Caco-2 (cell line): ENCODE measurements around the gene KCNG4. TPM values are rescaled to one million over a fixed set of nuclear protein-coding genes. Genes with fewer than 3 reads are reported as not detected.

Experiments used
- BruUV-seq: library from RNA; stranded (reverse); fragments of 400-500 nt; replicated peaks from 2 replicates; lab custom pipeline; 2021; lab: Mats Ljungman, UMichigan
- CTCF ChIA-PET: fragments of 300-600 bp; sonication (Branson Sonifier 250); formaldehyde crosslinking; loops from one replicate; lab custom pipeline; 2022; ENCODE audit warnings: antibody characterized with exemption; lab: Charles Lee
- POLR2A ChIA-PET: fragments of 300-600 bp; sonication (Branson Sonifier 250); formaldehyde crosslinking; loops from one replicate; lab custom pipeline; 2022; ENCODE audit warnings: antibody characterized with exemption; lab: Charles Lee
- DNase-seq, 2 experiments: peaks; one replicate each; pipeline versions ENCODE4 v3.0.0 to v3.0.0-alpha.2; 2020 to 2022
- H3K27me3 ChIP-seq: replicated peaks from 2 replicates; pipeline ENCODE4 v1.6.0; 2011; ENCODE audit warnings: low read length; ENCODE audit not compliant: control insufficient read depth, insufficient read depth
- H3K36me3 ChIP-seq: 2 replicates; pipeline ENCODE4 v1.5.1; 2011; ENCODE audit warnings: low read length; ENCODE audit not compliant: control insufficient read depth, insufficient read depth
- H3K4me1 ChIP-seq: fragments of 250-450 bp; sonication (Bioruptor Pico); 2 replicates; pipeline ENCODE4 v1.5.1; 2020; ENCODE audit warnings: mild to moderate bottlenecking
- H3K4me3 ChIP-seq: 2 replicates; pipeline ENCODE4 v1.5.1; 2011; ENCODE audit warnings: low read depth, mild to moderate bottlenecking, control low read depth, low read length
- H3K9me3 ChIP-seq: fragments of 250-450 bp; sonication (Bioruptor Pico); 2 replicates; pipeline ENCODE4 v1.5.1; 2020; ENCODE audit warnings: mild to moderate bottlenecking, moderate library complexity
- H3K27ac Mint-ChIP-seq: one replicate; pipeline ENCODE4 v1.8.0; 2022; ENCODE audit warnings: mixed read lengths; ENCODE audit not compliant: unreplicated experiment
- H3K27me3 Mint-ChIP-seq: one replicate; pipeline ENCODE4 v1.8.0; 2022; ENCODE audit warnings: mixed read lengths; ENCODE audit not compliant: insufficient read depth, unreplicated experiment
- H3K36me3 Mint-ChIP-seq: one replicate; pipeline ENCODE4 v1.8.0; 2022; ENCODE audit warnings: mild to moderate bottlenecking, mixed read lengths; ENCODE audit not compliant: insufficient read depth, unreplicated experiment
- H3K4me1 Mint-ChIP-seq: one replicate; pipeline ENCODE4 v1.8.0; 2022; ENCODE audit warnings: low read depth, mixed read lengths; ENCODE audit not compliant: unreplicated experiment
- H3K4me3 Mint-ChIP-seq: one replicate; pipeline ENCODE4 v1.8.0; 2022; ENCODE audit warnings: mild to moderate bottlenecking, moderate library complexity, mixed read lengths; ENCODE audit not compliant: unreplicated experiment
- H3K9me3 Mint-ChIP-seq: one replicate; pipeline ENCODE4 v1.8.0; 2022; ENCODE audit warnings: mixed read lengths; ENCODE audit not compliant: unreplicated experiment
- CTCF ChIP-seq, 2 experiments: fragments of 200-600 bp in 1 of 2; IDR thresholded peaks; 1 replicate in 1 of 2; 2 replicates in 1 of 2; pipeline versions ENCODE4 v1.5.1 to v1.8.0; 2011 to 2022; ENCODE audit warnings: antibody characterized with exemption in 1 of 2, control low read depth in 1 of 2, inconsistent platforms in 1 of 2, low read depth in 1 of 2, low read length in 1 of 2, mild to moderate bottlenecking in 1 of 2, moderate library complexity in 1 of 2; ENCODE audit not compliant: insufficient read depth in 1 of 2, severe bottlenecking in 1 of 2, unreplicated experiment in 1 of 2
- intact Hi-C: fragments of 100-400 bp; cut with micrococcal nuclease; formaldehyde crosslinking; loops from one replicate; pipeline ENCODE4 v1.10.0; 2022; ENCODE audit not compliant: unreplicated experiment
- total RNA-seq: library from RNA; stranded (reverse); gene quantifications from 2 replicates; pipeline ENCODE4 v1.2.3, GENCODE V29; 2022

The KCNG4 gene
- total RNA-seq, 1 experiment from 2014 or later: not detected

- Mint-ChIP-seq H3K36me3 (no peaks in the 10 kb centered on the region), H3K27me3 (peaks cover 6% of the 10 kb centered on the region), H3K4me1 (no peaks in the 10 kb centered on the region), H3K4me3 (no peak overlapping the region), H3K27ac (no peak overlapping the region), H3K9me3 (no peaks in the 10 kb centered on the region)
- H3K27me3 ChIP-seq: no peaks in the 10 kb centered on the region
- BruUV-seq: no TSS peak
- H3K36me3 ChIP-seq: no peaks in the 10 kb centered on the region
- intact Hi-C loops: no loop called here
- H3K9me3 ChIP-seq: no peaks in the 10 kb centered on the region
- H3K4me3 ChIP-seq: no peak overlapping the region
- no peak for TF ChIP-seq CTCF (IDR thresholded peaks at IDR 0.05; ENCODE audit: insufficient read depth in 1 of 2, low read depth in 1 of 2, low read length in 1 of 2, severe bottlenecking in 1 of 2, unreplicated experiment in 1 of 2)
- H3K4me1 ChIP-seq: no peaks in the 10 kb centered on the region; the same call in 1 of the 2 replicates
- POLR2A ChIA-PET: no interaction called here
- CTCF ChIA-PET: no interaction called here
- DNase-seq: no peak
Measured at GRCh38 chr16:84225126-84225525, 14.7 kb downstream of the KCNG4 start.

GRCh38 chr16:84224554-84224953 is 15.3 kb downstream of the KCNG4 start:
- no peak for TF ChIP-seq CTCF (IDR thresholded peaks at IDR 0.05; ENCODE audit: insufficient read depth in 1 of 2, low read depth in 1 of 2, low read length in 1 of 2, severe bottlenecking in 1 of 2, unreplicated experiment in 1 of 2)
- no peaks in the 10 kb centered on the region for H3K27me3 ChIP-seq
- ChIA-PET POLR2A (no interaction called here), CTCF (no interaction called here)
- Mint-ChIP-seq H3K27me3 (peaks cover 6% of the 10 kb centered on the region), H3K4me1 (no peaks in the 10 kb centered on the region), H3K9me3 (no peaks in the 10 kb centered on the region), H3K4me3 (no peak overlapping the region), H3K36me3 (no peaks in the 10 kb centered on the region), H3K27ac (no peak overlapping the region)
- no peak for DNase-seq
- no peaks in the 10 kb centered on the region for H3K9me3 ChIP-seq
- intact Hi-C loops: no loop called here
- no peak overlapping the region for H3K4me3 ChIP-seq
- H3K4me1 ChIP-seq: no peaks in the 10 kb centered on the region; the same call in 1 of the 2 replicates
- H3K36me3 ChIP-seq: no peaks in the 10 kb centered on the region
- BruUV-seq: no TSS peak

GRCh38 chr16:84223456-84223855 is 16.4 kb downstream of the KCNG4 start:
- Mint-ChIP-seq H3K9me3 (no peaks in the 10 kb centered on the region), H3K27me3 (peaks cover 6% of the 10 kb centered on the region), H3K4me1 (no peaks in the 10 kb centered on the region), H3K4me3 (no peak overlapping the region), H3K36me3 (no peaks in the 10 kb centered on the region), H3K27ac (no peak overlapping the region)
- CTCF ChIA-PET: interaction anchor here (0.6 to 1.1 kb wide), 2 partner anchors 260 to 395 kb away, joined by 3 to 4 read pairs; no protein-coding TSS in a partner anchor
- POLR2A ChIA-PET: no interaction called here
- Histone ChIP-seq H3K9me3 (no peaks in the 10 kb centered on the region), H3K27me3 (no peaks in the 10 kb centered on the region), H3K4me3 (no peak overlapping the region), H3K36me3 (no peaks in the 10 kb centered on the region), H3K4me1 (no peaks in the 10 kb centered on the region; the same call in 1 of the 2 replicates)
- TF ChIP-seq CTCF (IDR thresholded peaks at IDR 0.05; ENCODE audit: insufficient read depth in 1 of 2, low read depth in 1 of 2, low read length in 1 of 2, severe bottlenecking in 1 of 2, unreplicated experiment in 1 of 2): no peak
- intact Hi-C loops: no loop called here
- no TSS peak for BruUV-seq
- DNase-seq: no peak
